ENCODE measurements around the gene DPEP2NB.

The DPEP2NB gene

GRCh38 chr16:67992661-67993206 is 23.0 kb downstream of the DPEP2NB start:
- Histone ChIP-seq H3K79me2 (no peaks in the 10 kb centered on the region), H3K4me1 (no peaks in the 10 kb centered on the region), H3K9me3 (ENCODE audit: control insufficient read depth, low read length) (no peaks in the 10 kb centered on the region), H3K27ac (peak overlapping the region; percentile 24), H3K9ac (no peak overlapping the region), H3K36me3 (ENCODE audit: control insufficient read depth, insufficient read depth, low read length) (no peaks in the 10 kb centered on the region), H3K27me3 (ENCODE audit: control insufficient read depth, insufficient read depth, low read length) (no peaks in the 10 kb centered on the region), H2AFZ (peak overlapping the region; percentile 78), H3K4me3 (ENCODE audit: low read depth, low read length) (no peak overlapping the region), H3K4me2 (ENCODE audit: low read length) (peak overlapping the region; percentile 45)
- TF ChIP-seq CTCF (IDR thresholded peaks at IDR 0.05) = no peak

- Histone ChIP-seq H3K4me3 (ENCODE audit: low read depth, low read length) (no peak overlapping the region), H3K27ac (no peak overlapping the region), H3K36me3 (ENCODE audit: control insufficient read depth, insufficient read depth, low read length) (no peaks in the 10 kb centered on the region), H3K9ac (no peak overlapping the region), H3K27me3 (ENCODE audit: control insufficient read depth, insufficient read depth, low read length) (no peaks in the 10 kb centered on the region), H2AFZ (no peak overlapping the region), H3K4me1 (no peaks in the 10 kb centered on the region), H3K4me2 (ENCODE audit: low read length) (no peak overlapping the region), H3K79me2 (no peaks in the 10 kb centered on the region), H3K9me3 (ENCODE audit: control insufficient read depth, low read length) (no peaks in the 10 kb centered on the region)
- TF ChIP-seq CTCF (IDR thresholded peaks at IDR 0.05) = no peak
Measured at GRCh38 chr16:67990018-67990386, 25.7 kb downstream of the DPEP2NB start.

- Histone ChIP-seq H2AFZ (no peak overlapping the region), H3K9ac (no peak overlapping the region), H3K27me3 (ENCODE audit: control insufficient read depth, insufficient read depth, low read length) (no peaks in the 10 kb centered on the region), H3K9me3 (ENCODE audit: control insufficient read depth, low read length) (no peaks in the 10 kb centered on the region), H3K4me3 (ENCODE audit: low read depth, low read length) (no peak overlapping the region), H3K27ac (no peak overlapping the region), H3K4me1 (no peaks in the 10 kb centered on the region), H3K4me2 (ENCODE audit: low read length) (no peak overlapping the region), H3K79me2 (no peaks in the 10 kb centered on the region), H3K36me3 (ENCODE audit: control insufficient read depth, insufficient read depth, low read length) (no peaks in the 10 kb centered on the region)
- no peak for TF ChIP-seq CTCF (IDR thresholded peaks at IDR 0.05)
Measured at GRCh38 chr16:67989322-67990017, 26.2 kb downstream of the DPEP2NB start.

- Histone ChIP-seq H3K27me3 (ENCODE audit: control insufficient read depth, insufficient read depth, low read length) (no peaks in the 10 kb centered on the region), H3K79me2 (no peaks in the 10 kb centered on the region), H3K27ac (no peak overlapping the region), H3K4me1 (no peaks in the 10 kb centered on the region), H3K4me2 (ENCODE audit: low read length) (no peak overlapping the region), H2AFZ (no peak overlapping the region), H3K9me3 (ENCODE audit: control insufficient read depth, low read length) (no peaks in the 10 kb centered on the region), H3K4me3 (ENCODE audit: low read depth, low read length) (no peak overlapping the region), H3K9ac (no peak overlapping the region), H3K36me3 (ENCODE audit: control insufficient read depth, insufficient read depth, low read length) (no peaks in the 10 kb centered on the region)
- no peak for TF ChIP-seq CTCF (IDR thresholded peaks at IDR 0.05)
Measured at GRCh38 chr16:67988675-67989074, 27.0 kb downstream of the DPEP2NB start.

All from parathyroid adenoma (tissue), 2 donors.